HEK293T (cell line): ENCODE measurements around the gene GSTA5.

Source experiments
- CTCF ChIA-PET: fragments of 350-600 bp; formaldehyde crosslinking; extraction: SDS; loops from one replicate; lab custom pipeline; 2021; ENCODE audit warnings: antibody characterized with exemption, inconsistent platforms; lab: Yijun Ruan, JAX
- POLR2A ChIA-PET: fragments of 350-600 bp; formaldehyde crosslinking; extraction: SDS; loops from one replicate; lab custom pipeline; 2020; ENCODE audit warnings: antibody characterized with exemption, inconsistent platforms; lab: Yijun Ruan, JAX
- DNase-seq: peaks from one replicate; pipeline ENCODE4 v3.0.0; 2012; ENCODE audit warnings: mixed read lengths; ENCODE audit errors: extremely low spot score
- ARNT ChIP-seq: fragments of 450-650 bp; IDR thresholded peaks from 2 replicates; pipeline ENCODE4 v1.6.1; 2017; ENCODE audit warnings: mild to moderate bottlenecking
- BHLHE40 ChIP-seq: fragments of 450-650 bp; IDR thresholded peaks from 2 replicates; pipeline ENCODE4 v1.6.1; 2016; ENCODE audit warnings: mild to moderate bottlenecking, moderate library complexity, borderline replicate concordance
- CTBP1 ChIP-seq: fragments of 450-650 bp; IDR thresholded peaks from 2 replicates; pipeline ENCODE4 v1.6.1; 2016; ENCODE audit warnings: borderline replicate concordance
- ELF4 ChIP-seq: fragments of 450-650 bp; IDR thresholded peaks from 2 replicates; pipeline ENCODE4 v1.6.1; 2017; ENCODE audit warnings: antibody characterized with exemption
- FOXA1 ChIP-seq: fragments of 450-650 bp; IDR thresholded peaks from 2 replicates; pipeline ENCODE4 v1.6.1; 2016; ENCODE audit warnings: mild to moderate bottlenecking
- FOXK2 ChIP-seq: fragments of 450-650 bp; IDR thresholded peaks from 2 replicates; pipeline ENCODE4 v1.6.1; 2016; ENCODE audit warnings: mild to moderate bottlenecking
- FOXM1 ChIP-seq: fragments of 450-650 bp; IDR thresholded peaks from 2 replicates; pipeline ENCODE4 v1.6.1; 2017; ENCODE audit warnings: mild to moderate bottlenecking, borderline replicate concordance
- HDGF ChIP-seq: fragments of 450-650 bp; IDR thresholded peaks from 2 replicates; pipeline ENCODE4 v1.6.1; 2017; ENCODE audit warnings: antibody characterized with exemption, borderline replicate concordance
- L3MBTL2 ChIP-seq: fragments of 450-650 bp; conservative IDR thresholded peaks from 2 replicates; pipeline ENCODE4 v1.6.1; 2016; ENCODE audit warnings: mild to moderate bottlenecking
- LEF1 ChIP-seq: fragments of 450-650 bp; IDR thresholded peaks from 2 replicates; pipeline ENCODE4 v1.6.1; 2017; ENCODE audit warnings: mild to moderate bottlenecking, borderline replicate concordance
- NFRKB ChIP-seq: fragments of 450-650 bp; IDR thresholded peaks from 2 replicates; pipeline ENCODE4 v1.6.1; 2016; ENCODE audit warnings: mild to moderate bottlenecking, moderate library complexity
- PKNOX1 ChIP-seq: fragments of 450-650 bp; IDR thresholded peaks from 2 replicates; pipeline ENCODE4 v1.6.1; 2016
- SP1 ChIP-seq: fragments of 450-650 bp; IDR thresholded peaks from 2 replicates; pipeline ENCODE4 v1.6.1; 2017
- SUZ12 ChIP-seq: fragments of 450-650 bp; IDR thresholded peaks from 2 replicates; pipeline ENCODE4 v1.6.1; 2016; ENCODE audit warnings: mild to moderate bottlenecking
- TARDBP ChIP-seq: fragments of 450-650 bp; IDR thresholded peaks from 2 replicates; pipeline ENCODE4 v1.6.1; 2016
- ZNF384 ChIP-seq: fragments of 450-650 bp; IDR thresholded peaks from 2 replicates; pipeline ENCODE4 v1.6.1; 2016

Gene GSTA5

GRCh38 chr6:52840763-52841585 lies at the start of gene GSTA5:
Gene GSTA5, minus strand, starts transcription at chr6:52840813.
- TF ChIP-seq ARNT (no peak), FOXM1 (no peak), CTBP1 (no peak), TARDBP (no peak), FOXK2 (no peak), PKNOX1 (no peak), SUZ12 (no peak), BHLHE40 (no peak), LEF1 (no peak), NFRKB (no peak), L3MBTL2 (no peak), ELF4 (no peak), FOXA1 (no peak)
- no peak for DNase-seq
- CTCF ChIA-PET, result no interaction called here
- POLR2A ChIA-PET, result no interaction called here

GRCh38 chr6:52890018-52890417 lies 49.4 kb upstream of the GSTA5 start:
- CTCF ChIA-PET, result no interaction called here
- no peak for TF ChIP-seq PKNOX1
- TF ChIP-seq TARDBP, result no peak
- TF ChIP-seq ARNT, result no peak
- TF ChIP-seq FOXA1, result no peak
- TF ChIP-seq SP1, result no peak
- no peak for TF ChIP-seq L3MBTL2
- TF ChIP-seq ELF4, result no peak
- no peak for TF ChIP-seq FOXM1
- TF ChIP-seq ZNF384, result no peak
- TF ChIP-seq FOXK2, result no peak
- TF ChIP-seq LEF1, result no peak
- DNase-seq, result no peak
- POLR2A ChIA-PET, result no interaction called here

GRCh38 chr6:52887910-52888524 lies 47.4 kb upstream of the GSTA5 start:
- DNase-seq, result no peak
- ChIA-PET CTCF (no interaction called here), POLR2A (interaction anchor here (1.0 kb wide), 1 partner anchor 107 kb away, joined by 3 read pairs; the partner anchor contains the start of gene GSTA4)
- TF ChIP-seq NFRKB (no peak), FOXK2 (no peak), L3MBTL2 (no peak), PKNOX1 (no peak), FOXA1 (no peak), HDGF (no peak), ZNF384 (no peak), TARDBP (no peak), ELF4 (no peak), BHLHE40 (no peak), ARNT (no peak), LEF1 (no peak), SP1 (no peak), FOXM1 (no peak), SUZ12 (no peak), CTBP1 (no peak)

GRCh38 chr6:52881996-52882841 lies 41.6 kb upstream of the GSTA5 start:
- ChIA-PET CTCF (interaction anchor here (0.8 kb wide), 1 partner anchor 1864 kb away, joined by 3 read pairs; no protein-coding TSS in a partner anchor), POLR2A (interaction anchor here (1.0 kb wide), 1 partner anchor 112 kb away, joined by 3 read pairs; the partner anchor contains the start of gene GSTA4)
- no peak for TF ChIP-seq ELF4
- TF ChIP-seq L3MBTL2, result 0 out of 2 replicates have a peak, but pooled peaks have one; percentile 20
- DNase-seq, result peak; percentile 80

- no peak for DNase-seq
Observed at GRCh38 chr6:52881662-52881995, 41.0 kb upstream of the GSTA5 start.

More at GRCh38 chr6:52881662-52881995, 41.0 kb upstream of the GSTA5 start:
- TF ChIP-seq PKNOX1 (no peak), ELF4 (no peak), FOXM1 (no peak), ARNT (no peak), SUZ12 (no peak), LEF1 (no peak), FOXK2 (no peak), ZNF384 (no peak), L3MBTL2 (no peak)
- ChIA-PET CTCF (no interaction called here), POLR2A (no interaction called here)
